Inflammatory macrophage (primary cell): ENCODE results near the gene SEMA5B.

Experiments used
- DNase-seq, 2 donors: peaks; one replicate each; pipeline ENCODE4 v3.0.0-alpha.2; 2020 to 2022

Gene SEMA5B

DNA sequence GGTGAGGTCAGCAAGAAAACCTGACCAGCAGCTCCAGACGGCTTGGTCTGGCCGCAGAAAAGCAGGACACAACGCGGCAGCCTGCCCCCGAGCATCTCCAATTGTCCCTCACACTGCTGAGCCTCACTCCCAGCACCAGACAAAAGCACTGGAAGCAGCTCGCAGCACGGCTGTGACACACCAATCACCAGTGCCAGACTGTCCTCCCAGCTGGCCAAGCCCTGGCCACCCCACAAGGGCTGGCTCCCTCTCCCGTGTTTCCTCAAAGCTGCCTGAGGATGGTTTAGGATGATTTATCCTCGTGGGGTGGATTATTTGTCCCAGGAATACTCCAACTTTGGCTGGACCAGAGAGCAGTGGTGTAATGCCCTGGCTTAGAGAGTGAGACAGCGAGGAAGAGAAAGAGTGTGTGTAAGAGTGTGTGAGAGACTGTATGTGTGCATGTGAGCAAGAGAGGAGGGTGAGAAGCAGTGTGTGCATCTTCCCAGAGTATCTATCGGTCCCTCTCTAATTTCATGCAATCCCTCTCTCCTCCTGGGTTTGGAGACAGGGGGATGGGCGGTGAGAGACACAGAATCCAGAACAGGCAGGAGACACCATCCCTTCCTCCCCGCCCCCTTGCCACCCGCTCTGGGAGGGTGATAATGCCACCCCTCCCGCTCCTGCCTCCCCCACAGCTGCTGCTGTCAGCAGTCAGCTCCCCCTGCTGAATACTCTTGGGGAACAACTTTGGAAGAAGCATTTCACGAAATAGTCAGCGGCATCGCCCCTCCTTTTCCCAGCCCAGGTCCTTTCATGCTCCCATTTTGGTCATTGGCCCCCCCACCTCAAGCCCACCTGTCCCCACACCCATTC lies 34.2 kb downstream of the SEMA5B start:
- DNase-seq: no peak

DNA sequence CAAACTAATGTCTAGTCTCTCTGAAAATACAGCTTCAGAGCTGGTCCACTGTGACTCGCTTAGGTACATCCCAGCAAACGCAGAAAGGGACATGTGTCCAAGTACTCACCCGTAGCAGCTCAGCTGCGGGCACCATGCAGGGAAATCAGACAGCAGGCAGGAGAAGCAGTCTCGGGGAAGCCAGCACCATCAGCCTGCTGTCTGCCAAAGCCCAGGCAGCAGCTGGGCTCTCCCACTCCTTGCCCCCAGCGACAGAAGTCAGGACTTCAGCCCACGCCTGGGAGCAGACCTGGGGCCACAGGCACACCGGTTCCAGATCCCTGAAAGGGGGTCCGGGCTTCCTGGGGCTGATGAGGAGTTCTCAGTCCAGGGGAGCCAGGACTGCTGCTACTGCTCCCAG lies 34.9 kb downstream of the SEMA5B start:
- DNase-seq: no peak

DNA sequence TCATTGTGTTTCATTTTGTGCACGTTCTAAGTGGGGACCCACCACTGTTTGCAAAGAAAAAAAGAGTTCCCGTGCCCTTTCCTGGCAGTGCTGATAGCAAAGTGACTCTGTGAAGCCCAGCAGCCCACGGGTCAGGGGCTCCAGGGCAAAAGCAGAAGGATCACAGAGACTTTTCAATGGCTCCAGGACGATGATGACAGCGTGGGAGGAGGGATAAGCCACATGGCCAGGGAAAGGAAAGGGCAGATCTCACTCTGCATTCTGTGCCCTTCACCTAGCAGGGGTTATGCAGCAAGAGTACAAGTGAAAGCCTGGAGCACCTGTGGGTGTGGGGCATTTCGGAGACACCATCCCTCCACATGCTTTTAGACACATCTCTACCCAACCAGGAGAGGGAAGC lies 35.4 kb downstream of the SEMA5B start:
- peak in 1 of 2 donors; percentile 20 for DNase-seq

DNA sequence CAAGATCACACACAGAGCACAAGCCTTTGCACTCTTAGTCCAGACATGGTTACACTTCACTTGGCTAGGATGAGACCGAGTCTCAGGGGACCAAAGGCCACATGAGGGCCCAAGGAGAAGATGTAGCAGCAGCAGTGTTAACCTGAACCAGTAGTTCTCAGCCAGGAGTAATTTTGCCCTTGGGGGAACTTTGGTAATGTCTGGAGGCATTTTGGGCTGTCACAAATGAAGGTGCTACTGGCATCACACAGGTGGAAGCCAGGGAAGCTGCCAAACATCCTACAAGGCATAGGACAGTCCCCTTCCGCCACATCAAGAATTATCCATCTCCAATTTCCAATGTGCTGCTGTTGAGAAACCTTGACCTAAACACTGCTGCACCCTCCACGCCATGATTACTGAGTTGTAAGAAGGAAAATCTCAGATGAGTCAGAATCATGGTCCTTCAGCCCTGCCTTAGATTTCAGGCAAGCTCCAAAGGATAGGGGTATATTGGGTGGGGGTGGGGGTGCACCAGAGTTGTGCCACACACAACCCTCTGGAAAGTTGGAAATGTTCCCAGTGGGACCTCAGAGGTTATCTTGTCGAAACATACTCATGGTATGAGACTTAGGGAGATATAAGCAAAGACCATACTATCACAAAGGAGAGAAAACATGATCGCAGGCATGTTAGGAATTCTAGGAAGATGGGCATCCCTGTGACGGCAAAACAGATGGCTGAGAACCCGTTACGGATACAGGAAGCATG lies 36.2 kb downstream of the SEMA5B start:
- DNase-seq: no peak

DNA sequence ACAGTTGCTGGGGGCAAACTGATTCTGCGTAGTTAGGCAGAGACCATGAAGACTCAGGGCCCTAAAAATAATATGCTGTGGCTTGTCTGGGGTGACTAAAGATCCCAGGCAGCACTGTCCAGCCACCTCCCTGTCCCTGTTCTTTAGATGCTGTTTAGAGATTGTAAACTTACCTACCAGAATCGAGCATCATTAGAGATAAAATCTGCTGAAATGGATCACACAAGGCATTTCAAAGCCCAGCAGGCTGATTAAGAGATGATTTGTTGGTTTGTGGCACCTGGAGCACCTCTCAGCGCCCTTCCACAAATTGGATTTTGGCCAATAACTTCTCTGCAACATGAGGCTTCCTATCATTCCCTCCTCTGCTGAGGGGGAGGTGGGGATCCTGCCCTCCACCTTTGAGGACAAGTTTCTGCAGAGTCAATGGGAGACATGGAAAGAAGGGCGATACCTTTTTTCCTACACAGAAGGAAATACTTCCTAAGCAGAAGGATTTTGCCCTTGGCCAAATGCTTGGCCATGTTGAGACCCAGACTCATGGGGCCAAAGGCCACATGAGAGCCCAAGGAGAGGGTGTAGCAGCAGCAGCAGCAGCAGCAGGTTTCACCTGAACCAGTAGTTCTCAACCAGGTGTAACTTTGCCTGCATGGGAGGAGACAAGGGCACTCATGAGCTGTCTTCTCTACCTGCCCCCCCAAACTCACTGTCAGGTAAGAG lies 37.5 kb downstream of the SEMA5B start:
- no peak for DNase-seq

DNA sequence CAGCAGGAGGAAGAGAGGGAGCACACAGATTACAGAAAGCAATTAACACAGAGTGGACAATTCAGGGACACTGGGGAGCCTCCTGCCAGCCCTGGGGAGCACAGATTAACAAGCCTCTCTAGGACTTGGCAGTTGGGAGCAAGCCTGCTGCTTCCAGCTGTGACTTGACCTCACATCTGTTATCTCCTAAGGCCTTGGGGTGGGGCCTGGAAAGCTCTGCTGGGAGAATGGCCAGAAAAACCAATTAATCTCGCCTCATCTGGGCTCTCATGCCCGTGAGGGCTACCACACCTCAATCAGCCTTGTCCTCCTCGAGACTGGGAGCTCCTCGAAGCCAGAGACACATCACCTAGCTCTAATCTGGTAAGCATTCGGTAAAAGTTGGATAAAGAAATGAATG lies 39.1 kb downstream of the SEMA5B start:
- DNase-seq: no peak

DNA sequence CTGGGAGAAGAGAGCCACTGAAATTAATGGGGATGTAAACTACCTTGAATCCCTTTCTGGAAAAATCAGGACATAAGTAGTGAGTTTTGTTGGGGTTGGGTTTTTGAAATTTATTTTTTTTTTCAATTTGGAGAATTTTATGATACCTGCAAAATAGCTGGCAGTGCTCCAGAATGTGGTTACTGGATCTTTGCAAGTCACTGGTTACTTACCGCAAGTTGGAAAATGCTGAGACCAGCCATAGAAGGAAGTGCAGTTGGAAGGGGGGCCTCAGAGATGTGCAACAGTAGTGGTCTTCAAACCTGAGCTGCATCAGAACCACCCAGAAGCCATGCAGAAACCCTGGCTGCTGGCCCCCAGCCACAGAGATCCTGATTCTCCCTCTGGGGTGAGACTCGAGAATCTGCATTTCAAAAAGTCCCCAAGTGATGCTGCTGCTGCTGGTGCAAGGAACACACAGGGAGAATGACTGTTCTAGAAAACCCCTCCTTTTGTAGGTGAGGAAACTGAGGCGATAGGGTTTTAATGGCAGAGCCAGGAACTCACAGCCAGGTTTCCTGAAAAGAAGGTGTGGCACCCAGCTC lies 39.7 kb downstream of the SEMA5B start:
- no peak for DNase-seq

DNA sequence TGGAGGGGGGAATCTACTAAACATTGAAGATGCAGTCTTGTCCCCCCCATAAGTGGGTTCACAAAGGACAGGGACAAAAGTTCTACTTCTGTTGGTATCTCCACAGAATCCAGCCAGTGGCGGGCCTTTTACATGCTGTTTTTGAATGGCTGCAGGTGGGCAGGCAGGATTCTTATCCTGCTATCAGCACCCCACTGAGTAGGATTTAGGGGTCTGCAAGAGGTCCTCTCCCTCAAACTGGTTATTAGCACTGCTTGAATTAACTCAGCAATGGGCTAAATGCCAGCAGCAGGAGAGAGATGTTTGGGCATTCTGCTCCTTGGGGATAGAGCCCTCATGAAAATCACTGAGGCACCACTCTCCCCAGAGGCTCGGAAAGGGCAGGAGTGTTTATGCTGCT lies 40.3 kb downstream of the SEMA5B start:
- no peak for DNase-seq

DNA sequence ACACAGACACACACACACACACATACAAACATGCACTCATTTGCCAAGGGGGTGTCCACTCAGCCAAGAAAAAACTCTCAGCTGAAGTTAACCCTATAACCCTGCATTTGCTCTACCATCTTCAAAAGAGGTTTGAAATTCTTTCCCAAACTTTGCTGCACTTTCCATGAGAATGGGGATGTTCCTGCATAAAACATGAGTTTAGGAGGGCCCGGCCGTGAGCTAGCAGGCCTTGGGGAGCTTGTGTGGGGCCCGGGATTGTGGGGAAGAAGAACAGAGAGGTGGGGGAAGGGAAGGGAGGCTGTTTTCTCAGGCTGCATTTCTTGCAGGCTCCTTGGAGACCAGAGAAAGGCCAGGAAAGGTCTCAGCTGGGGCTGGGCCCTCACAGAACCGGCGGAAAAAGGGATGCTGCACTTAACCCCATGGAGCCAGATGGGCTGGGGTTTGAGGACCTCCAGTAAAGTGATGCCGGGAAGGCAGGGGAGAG lies 40.8 kb downstream of the SEMA5B start:
- DNase-seq: no peak

DNA sequence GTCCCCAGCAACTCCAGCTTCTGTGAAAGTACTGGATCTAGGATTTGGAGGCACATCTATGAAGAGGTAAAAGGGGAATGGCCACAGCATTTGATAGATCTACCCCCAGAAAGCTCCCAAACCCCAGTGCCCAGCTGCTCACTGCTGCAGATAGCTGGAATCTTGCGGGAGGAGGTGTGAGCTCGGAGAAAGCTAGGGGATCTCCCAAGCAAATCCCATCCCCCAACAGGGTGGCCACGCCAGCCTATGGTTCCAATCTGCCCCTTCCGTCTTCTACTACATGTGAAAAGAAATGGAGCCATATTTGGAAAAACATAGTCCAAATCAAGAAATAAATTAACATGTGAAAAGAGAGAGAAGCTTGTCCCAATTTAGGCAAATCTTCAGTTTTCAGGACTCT lies 42.0 kb downstream of the SEMA5B start:
- DNase-seq: no peak

DNA sequence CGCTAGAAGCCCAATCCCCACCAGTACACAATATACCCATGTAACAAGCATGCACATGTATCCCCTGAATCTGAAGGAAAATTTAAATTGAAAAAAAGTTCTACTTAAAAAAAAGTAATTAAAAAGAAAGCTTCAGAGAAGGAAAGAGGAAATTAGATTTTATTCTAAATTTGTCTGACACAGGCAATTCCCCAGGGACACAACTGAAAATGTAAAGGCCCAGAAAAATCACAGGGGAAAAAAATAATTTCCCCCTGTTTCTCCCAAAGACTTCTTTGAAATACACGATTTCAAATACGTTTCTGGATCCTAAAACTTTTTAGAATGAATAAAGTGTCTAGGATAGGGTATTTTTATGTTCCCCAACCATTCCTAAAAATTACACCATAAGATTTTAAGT lies 42.9 kb downstream of the SEMA5B start:
- DNase-seq: no peak

DNA sequence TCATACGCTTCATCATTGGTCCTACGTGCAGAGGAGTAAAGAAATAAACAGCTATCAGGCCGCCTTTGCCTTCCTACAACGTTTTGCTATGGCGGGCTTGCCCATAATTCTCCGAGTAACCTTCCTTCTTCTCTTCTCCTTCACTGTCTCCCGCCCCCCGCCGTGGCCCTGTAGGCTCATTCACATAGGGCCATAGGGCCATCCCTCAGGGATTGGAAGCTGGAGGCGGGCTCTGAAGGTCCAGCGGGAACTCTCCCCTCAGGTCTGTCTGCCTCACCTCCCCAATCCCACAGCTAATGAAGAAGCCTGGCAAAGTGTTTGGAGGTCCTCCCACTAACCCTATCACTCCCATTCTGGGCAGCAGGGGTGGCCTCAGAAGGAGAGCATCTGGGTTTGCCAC lies 43.6 kb downstream of the SEMA5B start:
- no peak for DNase-seq

DNA sequence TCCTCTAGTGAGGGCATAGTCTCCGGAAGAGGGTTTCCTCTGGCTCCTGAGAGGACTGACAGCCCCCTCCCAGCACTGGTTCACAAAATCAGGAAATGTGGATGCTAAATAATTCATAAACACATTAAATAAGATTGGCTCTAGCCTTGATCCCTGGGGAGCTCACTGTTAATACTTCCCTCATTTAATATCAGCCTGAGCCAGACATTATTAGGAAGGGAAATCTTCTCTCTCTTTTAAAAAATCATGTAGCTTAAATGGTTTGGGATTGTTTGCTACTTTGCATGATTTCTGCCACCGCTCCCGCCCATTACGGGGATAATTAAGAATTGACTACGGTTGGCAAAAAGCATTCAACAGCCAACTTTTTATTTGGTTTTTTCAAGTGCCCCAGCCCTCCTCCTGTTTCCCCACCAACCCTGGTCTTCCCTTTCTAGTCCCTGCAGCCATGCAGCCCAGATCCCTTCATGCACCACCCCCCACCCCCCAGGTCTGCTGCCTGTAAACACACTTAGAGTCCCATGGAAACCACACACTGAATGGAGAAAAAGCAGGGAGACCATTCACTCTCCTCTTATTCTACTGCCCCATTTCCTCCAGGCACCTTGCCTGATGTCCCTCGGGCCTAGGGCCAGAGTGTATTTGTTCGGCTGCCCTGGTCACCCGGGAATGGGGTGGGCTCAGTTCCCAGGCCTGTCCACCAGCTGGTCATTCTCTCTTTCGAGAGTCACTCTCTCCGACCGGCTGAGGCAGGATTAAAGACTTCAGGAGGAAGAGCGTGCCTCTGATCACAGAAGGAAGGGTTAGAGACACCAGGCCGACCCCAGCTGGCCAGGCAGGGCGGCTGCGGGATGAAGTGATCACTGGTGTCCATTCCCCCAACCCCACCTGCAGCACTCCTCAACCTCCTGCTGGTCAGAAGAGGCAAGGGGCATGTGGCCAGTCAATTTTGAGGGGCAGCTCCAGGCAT lies 45.1 kb downstream of the SEMA5B start:
- no peak for DNase-seq

DNA sequence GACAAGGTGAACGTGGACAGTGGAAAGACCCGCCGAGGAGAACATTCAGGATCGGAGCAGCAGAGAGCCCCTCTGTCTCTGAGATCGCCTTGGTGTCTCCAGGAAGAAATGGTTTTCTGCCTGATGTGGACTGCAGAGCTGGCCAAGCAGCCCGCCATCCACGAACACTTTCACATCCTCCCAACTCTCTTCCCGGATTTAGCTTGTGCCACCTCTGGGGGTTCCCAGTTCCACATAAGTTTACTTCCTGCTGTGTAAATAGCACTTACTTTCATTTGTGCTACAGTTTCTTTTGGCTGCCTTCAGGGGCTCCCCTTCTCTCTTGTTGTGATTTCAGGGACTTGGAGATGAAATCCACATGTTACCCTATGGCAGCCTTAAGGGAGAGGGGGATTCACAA lies 48.4 kb downstream of the SEMA5B start:
- DNase-seq: peak; percentile 6 to 29

DNA sequence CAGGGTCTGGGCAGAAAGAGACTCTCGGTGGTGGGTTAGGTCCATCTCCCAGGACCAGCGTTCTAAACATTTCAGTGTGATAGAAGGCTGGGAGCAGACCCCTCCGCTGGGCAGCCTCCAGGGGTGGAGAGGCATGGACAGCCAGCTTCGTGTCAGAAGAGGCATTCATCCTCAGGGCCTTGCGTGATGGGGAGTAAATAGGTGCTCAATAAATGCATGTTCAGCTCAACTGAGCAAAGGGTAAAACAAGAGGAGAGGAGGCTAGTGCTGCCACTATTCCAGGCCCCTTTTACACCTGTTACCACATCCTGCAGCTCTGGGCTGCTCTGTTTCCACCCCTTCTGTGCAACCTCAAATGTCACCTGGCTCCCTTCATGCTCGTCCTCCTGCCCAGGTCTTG lies 49.0 kb downstream of the SEMA5B start:
- DNase-seq: no peak

DNA sequence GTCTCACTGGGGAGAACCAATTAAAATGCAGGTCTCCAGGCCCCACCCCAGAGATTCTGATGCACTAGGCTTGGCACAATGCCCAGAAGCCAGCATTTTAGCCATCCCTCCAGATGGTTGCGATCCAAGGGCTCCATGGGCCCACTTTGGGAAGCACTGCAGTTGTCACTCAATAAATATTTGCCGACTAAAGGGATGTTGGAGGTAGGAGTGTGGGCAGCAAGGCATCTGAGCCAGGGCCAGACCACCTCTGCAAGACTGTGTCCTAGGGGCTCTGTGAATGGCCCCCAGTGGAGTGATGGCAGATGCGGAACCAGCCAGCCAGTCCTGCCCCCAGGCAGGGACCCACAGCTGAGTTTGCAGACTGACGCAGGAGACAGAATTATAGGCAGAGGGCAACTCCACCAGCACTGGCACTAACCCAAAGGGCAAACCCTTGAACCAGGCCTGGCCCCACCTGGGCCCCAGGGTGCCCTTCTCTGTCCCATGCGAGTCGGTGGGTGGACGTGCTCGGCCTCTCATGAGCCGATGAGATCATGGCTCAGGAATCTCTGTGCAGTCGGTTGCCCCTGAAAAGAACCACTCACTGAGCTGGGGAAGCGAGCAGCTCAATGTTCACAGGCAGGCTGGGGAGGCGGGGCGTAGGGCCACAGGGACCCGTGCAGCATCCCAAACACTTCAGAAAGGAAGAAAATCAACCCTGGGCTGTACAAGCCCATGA lies 49.7 kb downstream of the SEMA5B start:
- no peak for DNase-seq

DNA sequence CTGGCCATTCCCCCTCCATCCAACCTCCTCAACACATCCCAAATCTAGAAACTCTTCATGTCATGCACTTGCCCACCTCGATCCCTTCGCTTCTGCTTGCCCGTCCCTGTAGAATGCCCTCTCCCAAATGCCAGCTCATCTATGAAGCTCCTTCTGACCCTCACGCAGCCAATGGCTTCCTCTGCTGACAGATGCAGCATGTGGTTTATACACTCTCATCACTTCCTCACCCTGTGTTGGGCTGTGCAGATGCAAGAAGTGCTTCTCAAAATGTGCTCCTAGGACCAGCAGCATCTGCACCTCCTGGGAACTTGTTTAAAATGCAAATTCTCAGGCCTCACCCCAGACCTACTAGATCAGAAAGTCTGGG lies 51.7 kb downstream of the SEMA5B start:
- peak; percentile 7 to 30 for DNase-seq

DNA sequence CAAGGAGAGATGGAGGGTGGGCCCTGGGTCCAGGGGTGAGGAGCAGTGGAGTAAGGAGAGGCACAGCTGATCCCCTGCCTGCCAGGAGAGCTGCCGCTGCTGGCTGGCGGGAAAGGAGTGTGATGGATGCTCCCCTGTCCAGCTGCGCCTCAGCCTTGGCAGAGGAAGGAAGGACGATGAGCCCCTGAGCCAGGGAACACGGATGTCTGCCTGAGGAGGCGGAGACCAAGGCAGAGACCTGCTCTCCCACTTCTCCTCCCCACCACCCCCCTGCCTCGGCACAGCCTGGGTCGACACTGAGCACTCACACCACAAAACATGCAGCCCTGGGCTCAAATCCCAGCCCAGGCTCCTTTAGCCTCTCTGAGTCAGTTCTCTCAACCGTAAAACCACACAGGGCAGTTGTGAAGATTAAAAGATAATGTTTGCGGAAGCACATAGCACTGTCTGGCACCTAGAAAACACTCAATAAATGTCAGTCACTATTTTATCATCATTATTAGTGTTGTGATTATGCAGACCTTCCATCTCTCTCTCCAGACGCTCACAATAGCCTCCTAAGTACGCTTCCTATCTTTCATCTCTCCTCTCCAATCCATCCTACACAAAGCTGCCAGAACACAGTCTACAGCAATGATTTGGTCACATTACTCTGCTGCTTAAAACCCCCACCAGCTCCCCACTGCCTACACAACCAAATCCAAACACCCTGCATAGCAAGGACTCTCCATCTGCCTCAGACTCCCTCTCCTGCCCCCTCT lies 52.2 kb downstream of the SEMA5B start:
- no peak for DNase-seq

DNA sequence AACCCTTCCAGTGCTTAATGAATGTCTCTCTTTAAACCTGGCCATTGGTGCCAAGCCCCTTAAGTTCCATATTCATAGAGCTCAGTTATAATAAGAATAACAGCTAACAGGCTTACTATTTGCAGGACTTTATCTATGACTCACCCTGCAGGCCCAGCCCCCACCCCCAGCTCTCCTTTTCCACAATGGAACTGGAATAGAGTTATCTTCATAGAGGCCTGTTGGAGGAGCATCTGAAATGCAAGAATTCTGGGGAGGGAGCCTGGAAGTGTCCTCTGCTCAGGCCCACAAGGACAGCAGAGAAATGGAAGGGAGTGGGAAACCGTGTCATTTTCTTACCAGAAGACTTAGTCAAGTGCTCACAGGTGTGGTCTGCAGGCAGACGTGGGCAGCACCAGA lies 52.8 kb downstream of the SEMA5B start:
- DNase-seq: no peak

DNA sequence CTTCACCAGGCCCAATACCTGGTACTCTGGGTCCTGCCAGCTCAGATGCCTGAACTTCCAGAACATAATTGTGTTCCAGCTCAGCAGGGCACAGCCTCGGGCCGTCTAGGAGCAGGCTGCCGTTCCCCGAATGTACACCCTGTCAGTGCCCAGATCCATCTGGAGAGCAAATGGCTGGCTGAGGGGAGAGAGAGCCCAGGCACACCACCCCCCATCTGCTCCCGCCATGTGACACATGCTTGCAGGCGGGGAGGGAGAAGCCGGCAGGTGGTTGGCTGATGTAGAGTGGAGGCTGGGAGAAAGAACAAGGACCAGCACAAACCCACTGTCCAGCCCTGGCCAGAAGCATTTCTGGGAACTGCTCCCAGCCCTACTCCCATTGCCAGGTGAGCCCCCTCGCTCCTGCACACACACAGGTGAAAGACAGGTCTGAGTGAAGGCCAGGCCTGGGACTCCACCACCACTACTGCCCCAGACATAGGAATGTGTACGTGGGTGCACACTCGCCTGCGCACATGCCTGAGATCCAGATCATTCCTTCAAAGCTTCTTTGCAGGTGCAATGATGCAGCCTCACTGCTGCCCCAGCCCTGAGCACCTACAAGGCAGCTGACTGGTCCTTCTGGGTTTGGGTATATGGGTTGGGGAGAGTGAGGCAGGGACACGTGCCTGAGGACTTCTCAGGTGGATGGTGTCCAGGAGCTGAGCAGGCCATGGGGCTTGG lies 53.5 kb downstream of the SEMA5B start:
- no peak for DNase-seq
